ENCODE data around the gene ADAMTSL4. TPM values are rescaled to one million over a fixed set of nuclear protein-coding genes. Genes with fewer than 3 reads are reported as not detected.

The ADAMTSL4 gene
- total and polyA plus RNA-seq, 2 donors (not counting 3 experiments of a cell fraction or from before 2014, with no cell fraction given): 0.73 to 1.0 TPM

GRCh38 chr1:150513351-150513791 is 35.8 kb upstream of the ADAMTSL4 start:
- no peaks in the 10 kb centered on the region for H3K9me1 ChIP-seq (replicated peaks; ENCODE audit: control insufficient read depth, extremely low read depth, insufficient read depth, low read length)
- H2AFZ ChIP-seq (ENCODE audit: low read depth, low read length): no peak overlapping the region
- H3K27ac ChIP-seq (ENCODE audit: insufficient read depth, low read depth, low read length): no peak overlapping the region
- ChIA-PET CTCF (no interaction called here), POLR2A (interaction anchor here (0.6 kb wide), 1 partner anchor 9 kb away, joined by 3 read pairs; no protein-coding TSS in a partner anchor)
- H3K4me3 ChIP-seq (replicated peaks in 1 of 3; ENCODE audit: insufficient read depth in 1 of 3, low read depth in 1 of 3, low read length in 3 of 3): no peak overlapping the region
- H3K36me3 ChIP-seq (ENCODE audit: control insufficient read depth in 2 of 2, extremely low read depth in 1 of 2, insufficient read depth in 2 of 2, low read length in 2 of 2): no peaks in the 10 kb centered on the region
- no peak for FAIRE-seq
- H3K4me2 ChIP-seq (ENCODE audit: insufficient read depth, low read length): no peak overlapping the region
- TF ChIP-seq MYC (IDR thresholded peaks at IDR 0.05; ENCODE audit: low read depth, low read length) (no peak), GATA2 (IDR thresholded peaks at IDR 0.05; ENCODE audit: insufficient read depth, insufficient read length, low read depth, low read length) (no peak), POLR2A (IDR thresholded peaks at IDR 0.05; ENCODE audit: low read depth, low read length) (no peak), MAX (IDR thresholded peaks at IDR 0.05; ENCODE audit: insufficient read depth, insufficient read length) (no peak), FOS (IDR thresholded peaks at IDR 0.05; ENCODE audit: borderline replicate concordance, insufficient read depth, low read length) (no peak), POLR2AphosphoS5 (IDR thresholded peaks at IDR 0.05; ENCODE audit: insufficient read depth, low read depth, low read length) (no peak), EZH2 (IDR thresholded peaks at IDR 0.05; ENCODE audit: borderline replicate concordance, low read depth, low read length, severe bottlenecking) (no peak), CTCF (IDR thresholded peaks at IDR 0.05; ENCODE audit: extremely low read depth in 1 of 2, insufficient read depth in 1 of 2, low read depth in 1 of 2, low read length in 2 of 2) (no peak), JUN (IDR thresholded peaks at IDR 0.05; ENCODE audit: borderline replicate concordance, insufficient read depth, insufficient read length, low read depth) (no peak)
- no TSS peak for BruUV-seq (replicated peaks)
- no peaks in the 10 kb centered on the region for H3K27me3 ChIP-seq (ENCODE audit: control insufficient read depth in 2 of 2, insufficient read depth in 2 of 2, low read length in 2 of 2)
- DNase-seq (ENCODE audit: low read depth, low spot score): no peak
- intact Hi-C loops (cut with micrococcal nuclease): no loop called here
- H3K9me3 ChIP-seq (replicated peaks; ENCODE audit: control insufficient read depth, insufficient read depth, low read length): no peaks in the 10 kb centered on the region
- H3K9ac ChIP-seq (replicated peaks; ENCODE audit: extremely low read depth, insufficient read depth, low read length): no peak overlapping the region
- H3K4me1 ChIP-seq (ENCODE audit: control insufficient read depth, extremely low read depth, insufficient read depth, low read length): peaks cover 7% of the 10 kb centered on the region
- no peaks in the 10 kb centered on the region for H4K20me1 ChIP-seq (replicated peaks; ENCODE audit: control insufficient read depth, extremely low read depth, insufficient read depth, low read length)
- H3K79me2 ChIP-seq (ENCODE audit: control insufficient read depth, insufficient read depth, low read length): no peaks in the 10 kb centered on the region
- dilution Hi-C loops (cut with MboI; ENCODE audit: extremely low pct_ligation_motif_present, low sequenced_read_pairs): no loop called here
